ENCODE data around the gene UBE3B.

UBE3B gene

DNA sequence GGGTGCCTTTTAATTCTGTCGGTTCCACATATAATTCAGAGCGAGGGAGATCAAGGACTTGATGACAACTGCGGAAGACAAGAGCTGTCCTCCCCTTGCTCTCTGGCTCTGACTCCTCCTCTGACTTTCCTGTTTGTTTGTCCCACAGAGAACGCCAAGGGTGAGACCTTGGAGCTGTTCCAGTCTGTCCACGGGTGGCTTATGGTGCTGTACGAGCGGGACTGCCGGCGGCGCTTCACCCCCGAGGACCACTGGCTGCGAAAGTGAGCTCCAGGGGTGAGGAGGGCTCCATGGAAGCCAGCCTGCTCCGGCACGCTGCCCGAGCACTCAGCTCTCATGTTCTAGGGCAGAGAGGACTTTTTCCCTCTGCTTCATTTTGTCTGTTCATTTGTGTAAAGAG lies 32.8 kb downstream of the UBE3B start:
- TF ChIP-seq SUZ12 (IDR thresholded peaks at IDR 0.05; ENCODE audit: extremely low read depth, insufficient read depth, insufficient read length) (no peak), YY1 (IDR thresholded peaks at IDR 0.05; ENCODE audit: insufficient read depth, insufficient read length) (no peak), ZNF274 (IDR thresholded peaks at IDR 0.05; ENCODE audit: low read depth, low read length) (no peak)
- Histone ChIP-seq H3K9ac (ENCODE audit: insufficient read length, low read depth) (no peak overlapping the region), H3K36me3 (ENCODE audit: insufficient read depth, insufficient read length, low read length) (peaks cover 82% of the 10 kb centered on the region), H3K9me3 (ENCODE audit: insufficient read depth, low read length) (no peaks in the 10 kb centered on the region), H3K4me3 (ENCODE audit: insufficient read length, low read depth) (no peak overlapping the region), H3K4me1 (ENCODE audit: insufficient read depth, insufficient read length) (no peaks in the 10 kb centered on the region), H3K27me3 (ENCODE audit: insufficient read depth, insufficient read length) (no peaks in the 10 kb centered on the region)
- DNase-seq (ENCODE audit: low read depth, low spot score): no peak

DNA sequence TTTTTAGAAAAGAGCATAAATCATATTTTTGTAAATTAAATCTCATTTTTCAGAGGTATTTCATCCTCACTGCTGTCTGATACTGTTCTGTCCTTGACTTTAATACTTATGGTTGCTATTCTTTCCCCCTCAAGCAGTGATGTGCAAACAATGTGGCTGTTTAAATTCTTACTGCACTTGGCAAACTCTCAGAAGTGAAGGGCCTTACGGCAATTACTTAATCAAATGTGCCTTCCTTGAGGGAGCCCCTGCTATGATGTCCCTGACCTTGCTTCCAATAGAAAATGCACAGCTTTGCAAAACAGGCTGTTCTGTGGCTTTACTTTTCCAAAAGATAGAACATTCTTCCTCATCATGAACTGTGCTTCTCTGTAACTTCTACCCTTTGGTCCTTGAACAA lies 35.2 kb downstream of the UBE3B start:
- DNase-seq (ENCODE audit: low read depth, low spot score): no peak
- TF ChIP-seq YY1 (IDR thresholded peaks at IDR 0.05; ENCODE audit: insufficient read depth, insufficient read length): no peak
- no peak for TF ChIP-seq SUZ12 (IDR thresholded peaks at IDR 0.05; ENCODE audit: extremely low read depth, insufficient read depth, insufficient read length)
- no peak for TF ChIP-seq ZNF274 (IDR thresholded peaks at IDR 0.05; ENCODE audit: low read depth, low read length)
- no peak overlapping the region for H3K4me3 ChIP-seq (ENCODE audit: insufficient read length, low read depth)
- no peaks in the 10 kb centered on the region for H3K27me3 ChIP-seq (ENCODE audit: insufficient read depth, insufficient read length)
- no peak overlapping the region for H3K9ac ChIP-seq (ENCODE audit: insufficient read length, low read depth)
- no peaks in the 10 kb centered on the region for H3K9me3 ChIP-seq (ENCODE audit: insufficient read depth, low read length)
- H3K36me3 ChIP-seq (ENCODE audit: insufficient read depth, insufficient read length, low read length): peaks cover 77% of the 10 kb centered on the region
- H3K4me1 ChIP-seq (ENCODE audit: insufficient read depth, insufficient read length): no peaks in the 10 kb centered on the region

DNA sequence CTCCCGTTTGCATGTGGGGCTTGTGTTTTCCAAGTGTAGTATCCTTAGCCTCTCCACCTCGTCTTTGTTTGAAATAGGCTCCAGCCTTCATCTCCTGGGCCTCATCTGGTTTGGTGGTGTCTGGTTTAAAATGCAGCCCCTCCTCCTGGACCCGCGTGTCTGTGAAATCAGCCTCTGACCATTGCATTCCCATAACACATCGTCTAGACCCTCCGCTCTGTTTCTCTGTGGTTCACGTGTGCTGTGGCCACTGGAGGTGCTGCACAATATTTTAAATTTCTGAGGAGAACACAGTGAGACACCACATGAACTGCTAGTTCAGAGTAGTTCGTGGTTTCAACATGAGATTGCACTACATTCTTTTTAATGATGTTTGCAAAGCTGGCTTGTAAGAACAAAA lies 35.6 kb downstream of the UBE3B start:
- Histone ChIP-seq H3K4me3 (ENCODE audit: insufficient read length, low read depth) (no peak overlapping the region), H3K27me3 (ENCODE audit: insufficient read depth, insufficient read length) (no peaks in the 10 kb centered on the region), H3K9ac (ENCODE audit: insufficient read length, low read depth) (no peak overlapping the region), H3K4me1 (ENCODE audit: insufficient read depth, insufficient read length) (no peaks in the 10 kb centered on the region), H3K9me3 (ENCODE audit: insufficient read depth, low read length) (no peaks in the 10 kb centered on the region), H3K36me3 (ENCODE audit: insufficient read depth, insufficient read length, low read length) (peaks cover 77% of the 10 kb centered on the region)
- no peak for DNase-seq (ENCODE audit: low read depth, low spot score)
- TF ChIP-seq YY1 (IDR thresholded peaks at IDR 0.05; ENCODE audit: insufficient read depth, insufficient read length) (no peak), ZNF274 (IDR thresholded peaks at IDR 0.05; ENCODE audit: low read depth, low read length) (no peak), SUZ12 (IDR thresholded peaks at IDR 0.05; ENCODE audit: extremely low read depth, insufficient read depth, insufficient read length) (no peak)

DNA sequence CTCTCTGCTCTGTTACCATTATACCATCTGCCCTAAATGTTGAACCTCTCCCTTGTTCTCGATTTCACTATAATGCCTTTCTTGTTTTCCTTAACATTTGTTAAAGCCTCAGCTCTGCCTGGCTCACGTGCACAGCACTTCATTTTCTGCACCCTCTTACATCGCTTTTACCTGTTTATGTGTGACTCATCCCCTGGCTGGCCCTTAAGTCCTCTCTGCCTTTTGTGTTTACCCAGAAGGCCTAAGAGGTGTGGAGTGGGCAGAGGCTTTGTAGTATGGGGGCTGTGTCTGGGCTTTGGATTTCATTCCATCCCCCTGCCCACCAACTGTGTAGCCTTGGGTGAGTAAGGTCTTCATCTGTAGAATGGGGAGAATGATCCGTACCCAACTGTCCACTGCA lies 36.5 kb downstream of the UBE3B start:
- no peak for DNase-seq (ENCODE audit: low read depth, low spot score)
- Histone ChIP-seq H3K27me3 (ENCODE audit: insufficient read depth, insufficient read length) (no peaks in the 10 kb centered on the region), H3K9me3 (ENCODE audit: insufficient read depth, low read length) (no peaks in the 10 kb centered on the region), H3K4me1 (ENCODE audit: insufficient read depth, insufficient read length) (peaks cover under 1% of the 10 kb centered on the region), H3K36me3 (ENCODE audit: insufficient read depth, insufficient read length, low read length) (peaks cover 75% of the 10 kb centered on the region), H3K9ac (ENCODE audit: insufficient read length, low read depth) (no peak overlapping the region), H3K4me3 (ENCODE audit: insufficient read length, low read depth) (no peak overlapping the region)
- no peak for TF ChIP-seq YY1 (IDR thresholded peaks at IDR 0.05; ENCODE audit: insufficient read depth, insufficient read length)
- no peak for TF ChIP-seq ZNF274 (IDR thresholded peaks at IDR 0.05; ENCODE audit: low read depth, low read length)
- no peak for TF ChIP-seq SUZ12 (IDR thresholded peaks at IDR 0.05; ENCODE audit: extremely low read depth, insufficient read depth, insufficient read length)

DNA sequence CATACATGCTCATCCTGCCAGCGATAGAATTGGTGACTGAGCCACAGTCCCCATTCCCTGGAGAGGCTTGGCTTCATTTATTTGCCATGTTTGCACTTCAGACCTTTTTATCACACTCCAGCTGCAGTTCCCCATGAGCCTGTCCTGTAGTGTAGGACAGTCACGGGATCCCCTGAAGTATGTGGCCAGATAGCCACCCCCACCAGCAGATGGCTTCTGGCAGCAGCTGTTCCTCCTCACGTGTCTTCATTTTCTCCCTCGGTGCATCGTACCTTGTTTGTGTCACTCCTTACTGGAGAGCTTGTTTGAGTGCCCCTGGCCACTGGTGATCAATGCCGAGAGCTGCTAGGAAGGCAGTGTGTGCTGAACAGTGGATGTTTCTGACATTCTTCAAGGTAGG lies 40.2 kb downstream of the UBE3B start:
- TF ChIP-seq ZNF274 (IDR thresholded peaks at IDR 0.05; ENCODE audit: low read depth, low read length) (no peak), YY1 (IDR thresholded peaks at IDR 0.05; ENCODE audit: insufficient read depth, insufficient read length) (no peak), SUZ12 (IDR thresholded peaks at IDR 0.05; ENCODE audit: extremely low read depth, insufficient read depth, insufficient read length) (no peak)
- Histone ChIP-seq H3K4me1 (ENCODE audit: insufficient read depth, insufficient read length) (peaks cover 4% of the 10 kb centered on the region), H3K9ac (ENCODE audit: insufficient read length, low read depth) (no peak overlapping the region), H3K9me3 (ENCODE audit: insufficient read depth, low read length) (no peaks in the 10 kb centered on the region), H3K36me3 (ENCODE audit: insufficient read depth, insufficient read length, low read length) (peaks cover 77% of the 10 kb centered on the region), H3K4me3 (ENCODE audit: insufficient read length, low read depth) (no peak overlapping the region), H3K27me3 (ENCODE audit: insufficient read depth, insufficient read length) (no peaks in the 10 kb centered on the region)
- no peak for DNase-seq (ENCODE audit: low read depth, low spot score)

DNA sequence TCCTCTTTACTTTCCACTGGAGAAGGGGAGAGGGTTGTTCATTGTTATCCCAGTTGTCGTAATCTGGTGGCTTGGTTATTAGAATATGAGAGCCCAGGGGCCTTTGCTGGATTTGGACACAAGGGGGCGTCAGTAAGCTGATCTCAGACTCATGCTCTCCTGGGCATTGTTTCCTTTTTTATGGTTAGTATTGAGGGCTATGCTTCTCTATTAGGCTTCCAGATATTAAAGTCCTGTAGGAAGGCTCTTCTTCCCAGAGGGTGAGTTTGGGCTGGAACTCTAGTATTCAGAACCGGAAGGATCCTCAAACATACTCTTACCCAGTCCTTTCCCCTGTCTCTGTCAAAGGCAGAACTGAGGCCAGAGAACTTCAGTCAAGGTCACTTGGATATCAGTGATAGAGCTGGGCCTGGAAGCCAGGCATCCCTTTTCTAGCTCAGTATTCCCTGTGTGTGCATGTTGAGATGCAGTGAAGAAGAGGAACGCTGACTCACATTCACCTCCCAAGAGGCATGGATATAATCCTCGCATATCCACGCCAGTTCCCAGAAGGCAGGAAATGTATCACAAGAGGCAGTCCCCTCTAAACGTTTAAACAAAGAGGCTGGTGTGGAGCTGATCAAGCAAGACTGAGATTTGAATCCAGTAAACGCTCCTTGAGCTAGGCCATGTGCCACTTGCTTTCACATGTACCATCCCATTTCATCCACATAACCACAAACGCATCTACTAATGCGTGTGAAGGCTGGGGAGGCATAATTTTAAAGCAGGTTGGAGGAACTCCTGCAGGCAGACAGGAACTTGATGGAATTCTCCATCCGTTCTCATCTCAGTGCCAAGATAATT lies 41.6 kb downstream of the UBE3B start:
- H3K27me3 ChIP-seq (ENCODE audit: insufficient read depth, insufficient read length): no peaks in the 10 kb centered on the region
- H3K4me3 ChIP-seq (ENCODE audit: insufficient read length, low read depth): no peak overlapping the region
- no peak for TF ChIP-seq ZNF274 (IDR thresholded peaks at IDR 0.05; ENCODE audit: low read depth, low read length)
- TF ChIP-seq YY1 (IDR thresholded peaks at IDR 0.05; ENCODE audit: insufficient read depth, insufficient read length): no peak
- no peak for TF ChIP-seq SUZ12 (IDR thresholded peaks at IDR 0.05; ENCODE audit: extremely low read depth, insufficient read depth, insufficient read length)
- H3K9me3 ChIP-seq (ENCODE audit: insufficient read depth, low read length): no peaks in the 10 kb centered on the region
- DNase-seq (ENCODE audit: low read depth, low spot score): peak; percentile 42
- peaks cover 4% of the 10 kb centered on the region for H3K4me1 ChIP-seq (ENCODE audit: insufficient read depth, insufficient read length)
- peaks cover 86% of the 10 kb centered on the region for H3K36me3 ChIP-seq (ENCODE audit: insufficient read depth, insufficient read length, low read length)
- H3K9ac ChIP-seq (ENCODE audit: insufficient read length, low read depth): no peak overlapping the region

DNA sequence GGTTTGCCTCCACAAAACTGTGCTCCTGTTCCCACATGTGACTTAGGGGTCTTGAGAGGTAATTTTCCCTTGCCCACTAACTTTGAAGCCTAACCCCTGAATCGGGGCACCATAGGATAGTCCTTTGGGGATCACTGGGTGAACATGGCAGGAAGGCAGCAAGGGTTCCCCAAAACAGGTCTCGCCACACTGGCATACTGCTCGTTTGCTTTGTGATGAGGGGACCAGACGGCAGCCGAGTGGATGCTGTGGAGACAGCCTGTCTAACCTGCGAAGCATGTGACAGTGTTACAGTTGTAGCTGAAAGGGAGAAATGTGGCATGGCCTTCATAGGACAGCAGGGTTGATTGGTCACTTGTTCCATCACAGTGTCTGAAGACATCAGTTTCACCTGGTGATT lies 42.4 kb downstream of the UBE3B start:
- peaks cover 4% of the 10 kb centered on the region for H3K4me1 ChIP-seq (ENCODE audit: insufficient read depth, insufficient read length)
- no peaks in the 10 kb centered on the region for H3K27me3 ChIP-seq (ENCODE audit: insufficient read depth, insufficient read length)
- TF ChIP-seq SUZ12 (IDR thresholded peaks at IDR 0.05; ENCODE audit: extremely low read depth, insufficient read depth, insufficient read length): no peak
- no peak for TF ChIP-seq ZNF274 (IDR thresholded peaks at IDR 0.05; ENCODE audit: low read depth, low read length)
- TF ChIP-seq YY1 (IDR thresholded peaks at IDR 0.05; ENCODE audit: insufficient read depth, insufficient read length): no peak
- no peak overlapping the region for H3K4me3 ChIP-seq (ENCODE audit: insufficient read length, low read depth)
- no peak for DNase-seq (ENCODE audit: low read depth, low spot score)
- H3K9ac ChIP-seq (ENCODE audit: insufficient read length, low read depth): no peak overlapping the region
- H3K36me3 ChIP-seq (ENCODE audit: insufficient read depth, insufficient read length, low read length): peaks cover 86% of the 10 kb centered on the region
- no peaks in the 10 kb centered on the region for H3K9me3 ChIP-seq (ENCODE audit: insufficient read depth, low read length)

All from NT2/D1 (cell line).